COR-L47 (cell line): ENCODE measurements around the gene EXOSC3.
A peak's percentile ranks its signal among the peaks of the same experiment; 100 is the strongest.
"Not testable (repeated sequence)": the region's sequence is repeated elsewhere in the genome, so short reads cannot be mapped to it uniquely, and the experiment has no call there.

ENCODE experiments used
- DNase-seq: peaks from one replicate; lab custom pipeline; 2025; lab: John Stamatoyannopoulos, UW

EXOSC3 gene

GRCh38 chr9:37784616-37785483, at the start of gene EXOSC3:
EXOSC3 (minus strand) TSS chr9:37785064; CDS start chr9:37785044, 20 bp downstream.
- DNase-seq: peak; percentile 86

DNA sequence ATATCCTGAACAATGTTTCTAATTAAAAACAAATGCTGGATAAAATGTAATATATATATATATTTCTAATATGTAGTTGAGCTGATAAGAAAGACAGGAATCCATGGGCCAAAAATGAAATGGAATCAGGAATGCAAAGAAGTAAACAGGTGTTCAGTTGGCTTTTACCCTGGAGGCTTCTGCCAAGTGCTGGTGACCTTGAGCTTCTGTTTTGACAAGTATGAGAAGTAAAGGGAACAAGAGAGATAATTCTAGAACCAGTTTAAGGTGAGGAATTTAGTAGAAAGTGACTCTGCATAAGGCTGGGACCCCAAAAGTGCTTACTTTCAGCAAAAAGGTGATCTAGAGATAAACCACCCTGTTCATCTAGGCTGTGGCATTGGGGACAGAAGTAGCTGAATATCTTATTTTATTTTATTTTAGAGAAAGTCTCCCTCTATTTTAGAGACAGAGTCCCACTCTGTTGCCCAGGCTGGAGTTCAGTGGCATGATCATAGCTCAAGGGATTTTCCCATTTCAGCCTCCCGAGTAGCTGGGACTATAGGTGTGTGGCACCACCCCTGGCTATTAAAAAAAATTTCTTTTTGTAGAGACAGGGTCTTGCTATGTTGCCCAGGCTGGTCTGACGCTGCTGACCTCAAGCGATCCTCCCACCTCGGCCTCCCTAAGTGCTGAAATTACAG, 42.8 kb upstream of the EXOSC3 start:
- no peak for DNase-seq

DNA sequence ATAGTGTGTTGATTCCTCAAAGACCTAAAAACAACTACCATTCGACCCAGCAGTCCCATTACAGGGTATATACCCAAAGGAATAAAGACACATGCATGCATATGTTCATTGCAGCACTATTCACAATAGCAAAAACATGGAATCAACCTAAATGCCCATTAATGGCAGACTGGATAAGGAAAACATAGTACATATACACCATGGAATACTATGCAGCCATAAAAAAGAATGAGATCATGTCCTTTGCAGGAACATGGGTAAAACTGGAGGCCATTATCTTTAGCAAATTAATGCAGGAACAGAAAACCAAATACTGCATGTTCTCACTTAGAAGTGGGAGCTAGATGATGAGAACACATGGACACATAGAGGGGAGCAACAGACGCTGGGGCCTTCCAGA, 40.3 kb upstream of the EXOSC3 start:
- DNase-seq: not testable (repeated sequence)

DNA sequence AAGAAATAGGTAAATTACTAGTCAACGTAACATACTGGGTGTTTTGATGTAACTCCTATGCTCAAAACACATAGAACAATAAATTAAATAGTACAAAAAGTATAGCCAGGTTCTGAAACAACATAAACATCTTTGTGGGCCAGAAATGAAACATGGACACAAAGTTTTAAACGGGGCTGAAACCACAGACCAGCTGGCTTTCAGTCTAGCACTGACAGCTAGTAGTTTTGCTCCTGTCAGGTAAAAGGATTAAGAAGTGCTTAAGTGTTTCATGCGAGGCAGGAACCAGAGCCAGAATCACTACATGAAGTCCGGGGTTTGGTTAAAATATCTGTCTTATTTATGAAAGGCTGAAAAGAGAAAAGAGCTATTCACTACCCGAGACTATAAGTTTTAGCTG, 35.3 kb upstream of the EXOSC3 start:
- DNase-seq: no peak

DNA sequence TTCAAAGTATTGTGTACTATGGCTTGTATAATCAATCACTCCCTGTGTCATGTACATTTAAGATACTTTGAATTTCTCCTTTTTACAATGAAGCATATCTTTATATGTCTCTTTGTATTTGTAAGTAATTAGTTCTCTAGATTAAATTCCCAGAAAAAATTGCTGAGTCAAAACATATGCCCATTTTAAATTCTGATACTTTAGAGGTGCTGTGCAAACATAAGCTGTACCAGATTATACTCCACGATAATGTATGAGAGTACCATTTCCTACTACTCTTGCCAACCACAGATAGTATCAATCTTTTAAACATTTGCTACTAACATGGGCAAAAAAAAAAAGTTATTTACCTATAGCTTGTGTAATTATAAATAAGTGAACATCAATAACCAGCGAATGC, 34.0 kb upstream of the EXOSC3 start:
- no peak for DNase-seq

DNA sequence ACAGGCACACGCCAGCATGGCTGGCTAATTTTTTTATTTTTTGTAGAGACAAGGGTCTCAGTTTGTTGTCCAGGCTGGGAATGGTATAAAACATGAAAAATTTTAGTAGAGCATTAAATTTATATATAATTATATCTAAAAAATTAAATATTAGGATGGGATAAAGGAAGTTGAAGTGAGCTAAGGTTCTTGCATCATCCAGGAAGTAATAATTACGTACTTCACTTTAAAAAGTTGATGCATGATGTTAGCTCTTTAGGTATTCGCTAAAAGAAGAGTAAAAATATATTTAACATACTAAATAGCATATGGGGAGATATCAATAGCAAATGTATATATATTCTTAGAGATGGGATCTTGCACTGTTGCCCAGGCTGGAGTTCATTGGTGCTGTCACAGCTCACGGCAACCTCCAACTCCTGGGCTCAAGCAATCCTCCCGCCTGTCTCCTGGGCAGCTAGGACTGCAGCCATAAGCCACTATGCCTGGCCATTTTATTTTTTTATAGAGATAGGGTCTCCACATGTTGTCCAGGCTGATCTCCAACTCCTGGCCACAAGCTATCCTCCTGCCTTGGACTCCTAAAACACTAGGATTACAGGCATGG, 28.0 kb upstream of the EXOSC3 start:
- no peak for DNase-seq

DNA sequence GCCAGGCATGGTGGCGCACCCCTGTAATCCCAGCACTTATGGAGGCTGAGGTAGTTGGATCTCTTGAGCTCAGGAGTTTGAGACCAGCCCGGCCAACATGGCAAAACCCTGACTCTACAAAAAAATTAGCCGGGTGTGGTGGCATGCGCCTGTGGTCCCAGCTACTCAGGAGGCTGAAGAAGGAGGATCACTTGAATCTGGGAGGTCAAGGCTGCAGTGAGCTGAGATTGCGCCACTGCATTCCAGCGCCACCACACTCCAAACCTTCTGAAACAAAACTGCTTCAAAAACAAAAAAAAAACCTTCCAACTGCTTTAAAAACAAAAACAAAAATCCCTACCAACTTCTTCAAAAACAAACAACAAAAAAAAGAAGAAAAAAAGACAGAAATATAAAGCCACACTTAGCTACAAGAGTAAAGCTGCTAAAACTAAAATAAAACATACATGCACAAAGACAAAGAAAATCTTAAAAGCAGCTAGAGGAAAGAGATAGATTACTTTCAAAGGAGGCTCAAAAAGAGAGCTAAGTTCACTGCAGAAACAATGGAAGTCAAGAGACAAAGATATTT, 27.1 kb upstream of the EXOSC3 start:
- no peak for DNase-seq

GRCh38 chr9:37809676-37810075, 24.8 kb upstream of the EXOSC3 start:
- not testable (repeated sequence) for DNase-seq

DNA sequence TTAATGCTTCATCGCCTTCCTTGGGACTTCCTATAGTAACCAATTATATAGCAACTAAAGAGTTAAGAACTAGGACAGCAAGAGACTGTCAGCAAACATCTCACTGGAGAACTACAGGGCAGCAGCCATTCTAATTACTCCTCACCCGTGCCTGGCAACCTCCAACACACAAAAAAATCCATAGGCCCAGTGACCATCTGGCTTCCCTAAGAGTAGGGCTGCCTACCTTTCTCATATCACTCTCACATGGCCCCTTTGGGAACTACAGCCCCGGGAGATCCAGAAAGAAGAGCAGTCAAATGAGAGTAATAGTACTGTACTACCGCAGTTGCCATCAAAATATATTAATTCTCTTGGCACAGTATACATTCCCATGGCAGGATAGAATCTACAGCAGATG, 21.4 kb upstream of the EXOSC3 start:
- DNase-seq: no peak

- DNase-seq: no peak
These were observed 17.3 kb upstream of the EXOSC3 start for GRCh38 chr9:37801959-37802711.

DNA sequence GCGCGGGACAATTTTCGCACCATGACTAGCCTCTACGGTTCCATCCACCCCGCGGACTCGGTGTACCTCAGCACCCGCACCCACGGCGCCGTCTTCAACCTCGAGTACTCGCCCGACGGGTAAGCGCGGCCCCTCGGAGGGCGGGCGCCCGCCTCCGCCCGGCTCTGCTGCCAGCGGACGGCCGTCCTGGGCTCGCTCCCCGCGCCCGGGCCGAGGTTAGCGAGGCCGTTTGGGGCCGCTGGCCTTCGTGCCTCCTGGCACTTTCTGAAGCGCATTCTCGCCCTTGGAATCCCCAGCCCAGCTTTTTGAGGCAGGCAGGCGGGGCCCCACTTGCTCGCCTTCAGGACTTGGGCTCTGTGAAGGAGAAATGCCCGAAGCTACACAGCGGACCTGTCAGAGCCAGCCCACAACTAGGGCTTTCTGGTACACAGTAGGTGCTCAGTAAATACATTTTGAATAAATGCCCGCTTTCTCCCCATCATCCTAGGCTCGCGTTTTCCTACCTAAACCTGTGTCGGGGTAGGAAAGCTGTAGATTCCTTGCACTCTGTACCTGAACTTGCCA, 16.5 kb upstream of the EXOSC3 start:
- no peak for DNase-seq

- peak; percentile 73 for DNase-seq
These were observed 15.9 kb upstream of the EXOSC3 start, which contains the start of gene DCAF10 for GRCh38 chr9:37800631-37801286. DCAF10 (plus strand) TSS chr9:37800797; CDS start chr9:37800867, 70 bp downstream.

DNA sequence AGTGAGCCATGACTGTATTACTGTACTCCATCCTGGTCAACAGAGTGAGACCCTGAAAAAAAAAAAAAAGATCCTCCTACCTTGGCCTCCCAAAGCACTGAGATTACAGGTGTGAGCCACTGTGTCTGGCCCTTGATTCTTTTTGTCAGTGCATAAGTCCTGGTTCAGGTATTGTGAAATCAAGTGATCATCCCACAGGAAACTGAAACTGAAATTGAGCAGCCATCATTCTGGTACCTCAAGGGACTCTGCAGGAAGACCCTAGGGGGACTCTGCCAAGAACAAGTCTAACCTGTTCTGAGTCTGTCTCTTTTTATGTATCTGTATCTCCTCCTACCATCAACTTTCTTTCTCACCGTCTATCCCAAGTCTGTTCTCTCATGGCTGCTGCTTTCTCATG, 13.8 kb upstream of the EXOSC3 start:
- DNase-seq: no peak

GRCh38 chr9:37796232-37796631, 11.4 kb upstream of the EXOSC3 start:
- no peak for DNase-seq

DNA sequence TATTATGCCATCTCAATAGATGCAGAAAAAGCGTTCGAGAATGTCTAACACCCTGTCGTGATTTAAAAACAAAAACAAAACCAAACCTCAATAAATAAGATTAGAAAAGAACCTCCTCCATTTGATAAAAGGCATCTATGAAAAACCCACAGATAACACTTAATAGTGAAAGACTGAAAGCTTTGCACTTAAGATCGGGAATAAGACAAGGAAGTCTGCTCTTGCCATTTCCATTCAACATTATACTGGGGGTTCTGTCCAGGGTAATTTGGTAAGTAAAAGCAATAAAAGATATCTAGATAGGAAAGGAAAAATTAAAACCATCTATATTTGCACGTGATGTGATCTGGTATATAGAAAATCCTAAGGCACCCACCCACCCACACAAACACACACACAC, 7.3 kb upstream of the EXOSC3 start:
- no peak for DNase-seq

GRCh38 chr9:37790096-37790495, 5.2 kb upstream of the EXOSC3 start:
- no peak for DNase-seq

DNA sequence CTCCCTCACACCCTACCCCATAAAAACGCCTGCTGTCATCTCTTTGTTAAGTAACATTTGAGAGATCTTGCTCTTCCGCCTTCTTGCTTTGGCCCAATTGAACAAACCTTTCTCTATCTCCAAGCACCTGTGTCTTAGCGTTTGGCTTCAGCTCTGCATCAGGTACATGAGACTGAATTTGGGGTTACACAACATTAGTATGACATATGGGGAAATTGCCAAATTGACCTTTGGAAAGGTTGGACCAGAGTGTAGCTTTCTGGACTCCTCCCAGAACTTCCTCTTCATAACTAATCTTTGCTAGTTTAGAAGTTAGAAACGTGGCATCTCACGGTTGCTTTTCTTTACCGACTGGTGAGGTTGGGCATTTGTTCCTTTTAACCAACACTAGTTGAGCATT, 3.5 kb upstream of the EXOSC3 start:
- no peak for DNase-seq

GRCh38 chr9:37787059-37787458, 2.2 kb upstream of the EXOSC3 start:
- no peak for DNase-seq

DNA sequence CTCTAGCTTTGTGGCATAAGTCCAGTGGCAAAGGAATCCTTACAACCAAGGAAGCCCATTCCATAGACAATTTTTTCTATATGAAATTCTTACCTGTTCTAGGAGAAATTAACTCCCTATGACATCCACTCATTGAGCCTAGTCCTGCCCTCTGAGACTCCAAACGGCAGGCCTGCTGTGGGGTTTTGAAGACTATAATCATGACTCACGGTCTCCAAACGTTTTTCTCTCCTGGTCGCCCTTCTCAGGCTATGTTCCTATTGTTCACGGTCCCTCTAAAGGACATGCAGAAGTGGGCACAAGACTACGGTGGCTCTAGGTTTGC, 611 bp downstream of the EXOSC3 start:
- DNase-seq: no peak

GRCh38 chr9:37778534-37778933, 6.3 kb downstream of the EXOSC3 start:
- DNase-seq: no peak

- no peak for DNase-seq
These were observed 8.5 kb downstream of the EXOSC3 start for GRCh38 chr9:37776328-37776727.
